ENCODE data around the gene NR1H4. TPM values are rescaled to one million over a fixed set of nuclear protein-coding genes. Genes with fewer than 3 reads are reported as not detected.

The NR1H4 gene
- total and polyA plus RNA-seq, 2 experiments from 2014 or later, result not detected

DNA sequence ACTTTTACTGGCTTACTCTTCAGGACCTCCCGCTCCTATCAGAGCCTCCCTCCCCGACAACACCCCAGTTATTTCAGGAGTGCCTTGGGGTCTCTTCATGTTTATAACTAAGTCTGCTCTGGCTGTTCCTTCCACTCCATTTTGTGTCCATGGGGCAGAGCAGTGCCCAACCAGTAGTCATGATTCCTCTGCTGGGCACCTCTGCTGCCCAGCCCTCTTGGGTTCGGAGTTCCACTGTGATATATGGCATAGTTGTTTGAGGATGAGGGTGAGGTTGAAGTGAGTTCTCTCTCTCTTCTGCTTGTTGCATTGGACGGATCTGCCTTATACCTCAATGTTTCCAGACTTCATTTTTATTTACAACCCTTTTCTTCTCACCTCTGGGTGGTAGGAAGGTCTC is 17.4 kb downstream of the NR1H4 start:
- no peak for TF ChIP-seq JUNB (IDR thresholded peaks at IDR 0.05; ENCODE audit: unreplicated experiment)
- no peak for TF ChIP-seq STAT1 (IDR thresholded peaks at IDR 0.05; ENCODE audit: unreplicated experiment)
- TF ChIP-seq, protein P1, sequence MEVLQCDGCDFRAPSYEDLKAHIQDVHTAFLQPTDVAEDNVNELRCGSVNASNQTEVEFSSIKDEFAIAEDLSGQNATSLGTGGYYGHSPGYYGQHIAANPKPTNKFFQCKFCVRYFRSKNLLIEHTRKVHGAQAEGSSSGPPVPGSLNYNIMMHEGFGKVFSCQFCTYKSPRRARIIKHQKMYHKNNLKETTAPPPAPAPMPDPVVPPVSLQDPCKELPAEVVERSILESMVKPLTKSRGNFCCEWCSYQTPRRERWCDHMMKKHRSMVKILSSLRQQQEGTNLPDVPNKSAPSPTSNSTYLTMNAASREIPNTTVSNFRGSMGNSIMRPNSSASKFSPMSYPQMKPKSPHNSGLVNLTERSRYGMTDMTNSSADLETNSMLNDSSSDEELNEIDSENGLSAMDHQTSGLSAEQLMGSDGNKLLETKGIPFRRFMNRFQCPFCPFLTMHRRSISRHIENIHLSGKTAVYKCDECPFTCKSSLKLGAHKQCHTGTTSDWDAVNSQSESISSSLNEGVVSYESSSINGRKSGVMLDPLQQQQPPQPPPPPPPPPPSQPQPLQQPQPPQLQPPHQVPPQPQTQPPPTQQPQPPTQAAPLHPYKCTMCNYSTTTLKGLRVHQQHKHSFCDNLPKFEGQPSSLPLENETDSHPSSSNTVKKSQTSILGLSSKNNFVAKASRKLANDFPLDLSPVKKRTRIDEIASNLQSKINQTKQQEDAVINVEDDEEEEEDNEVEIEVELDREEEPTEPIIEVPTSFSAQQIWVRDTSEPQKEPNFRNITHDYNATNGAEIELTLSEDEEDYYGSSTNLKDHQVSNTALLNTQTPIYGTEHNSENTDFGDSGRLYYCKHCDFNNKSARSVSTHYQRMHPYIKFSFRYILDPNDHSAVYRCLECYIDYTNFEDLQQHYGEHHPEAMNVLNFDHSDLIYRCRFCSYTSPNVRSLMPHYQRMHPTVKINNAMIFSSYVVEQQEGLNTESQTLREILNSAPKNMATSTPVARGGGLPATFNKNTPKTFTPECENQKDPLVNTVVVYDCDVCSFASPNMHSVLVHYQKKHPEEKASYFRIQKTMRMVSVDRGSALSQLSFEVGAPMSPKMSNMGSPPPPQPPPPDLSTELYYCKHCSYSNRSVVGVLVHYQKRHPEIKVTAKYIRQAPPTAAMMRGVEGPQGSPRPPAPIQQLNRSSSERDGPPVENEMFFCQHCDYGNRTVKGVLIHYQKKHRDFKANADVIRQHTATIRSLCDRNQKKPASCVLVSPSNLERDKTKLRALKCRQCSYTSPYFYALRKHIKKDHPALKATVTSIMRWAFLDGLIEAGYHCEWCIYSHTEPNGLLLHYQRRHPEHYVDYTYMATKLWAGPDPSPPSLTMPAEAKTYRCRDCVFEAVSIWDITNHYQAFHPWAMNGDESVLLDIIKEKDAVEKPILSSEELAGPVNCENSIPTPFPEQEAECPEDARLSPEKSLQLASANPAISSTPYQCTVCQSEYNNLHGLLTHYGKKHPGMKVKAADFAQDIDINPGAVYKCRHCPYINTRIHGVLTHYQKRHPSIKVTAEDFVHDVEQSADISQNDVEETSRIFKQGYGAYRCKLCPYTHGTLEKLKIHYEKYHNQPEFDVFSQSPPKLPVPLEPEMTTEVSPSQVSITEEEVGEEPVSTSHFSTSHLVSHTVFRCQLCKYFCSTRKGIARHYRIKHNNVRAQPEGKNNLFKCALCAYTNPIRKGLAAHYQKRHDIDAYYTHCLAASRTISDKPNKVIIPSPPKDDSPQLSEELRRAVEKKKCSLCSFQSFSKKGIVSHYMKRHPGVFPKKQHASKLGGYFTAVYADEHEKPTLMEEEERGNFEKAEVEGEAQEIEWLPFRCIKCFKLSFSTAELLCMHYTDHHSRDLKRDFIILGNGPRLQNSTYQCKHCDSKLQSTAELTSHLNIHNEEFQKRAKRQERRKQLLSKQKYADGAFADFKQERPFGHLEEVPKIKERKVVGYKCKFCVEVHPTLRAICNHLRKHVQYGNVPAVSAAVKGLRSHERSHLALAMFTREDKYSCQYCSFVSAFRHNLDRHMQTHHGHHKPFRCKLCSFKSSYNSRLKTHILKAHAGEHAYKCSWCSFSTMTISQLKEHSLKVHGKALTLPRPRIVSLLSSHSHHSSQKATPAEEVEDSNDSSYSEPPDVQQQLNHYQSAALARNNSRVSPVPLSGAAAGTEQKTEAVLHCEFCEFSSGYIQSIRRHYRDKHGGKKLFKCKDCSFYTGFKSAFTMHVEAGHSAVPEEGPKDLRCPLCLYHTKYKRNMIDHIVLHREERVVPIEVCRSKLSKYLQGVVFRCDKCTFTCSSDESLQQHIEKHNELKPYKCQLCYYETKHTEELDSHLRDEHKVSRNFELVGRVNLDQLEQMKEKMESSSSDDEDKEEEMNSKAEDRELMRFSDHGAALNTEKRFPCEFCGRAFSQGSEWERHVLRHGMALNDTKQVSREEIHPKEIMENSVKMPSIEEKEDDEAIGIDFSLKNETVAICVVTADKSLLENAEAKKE (CRISPR knock-in tag; IDR thresholded peaks at IDR 0.05), result no peak
- TF ChIP-seq ZNF114 (CRISPR knock-in tag; IDR thresholded peaks at IDR 0.05), result no peak
- ATAC-seq, result no peak
- Histone ChIP-seq H3K4me3 (no peak overlapping the region), H2AFZ (no peak overlapping the region), H3K79me2 (replicated peaks; ENCODE audit: insufficient read depth) (no peaks in the 10 kb centered on the region), H3K9me2 (ENCODE audit: insufficient read depth) (no peaks in the 10 kb centered on the region), H3K4me1 (ENCODE audit: insufficient read depth) (no peaks in the 10 kb centered on the region), H3F3A (replicated peaks; ENCODE audit: low read depth) (no peaks in the 10 kb centered on the region), H3K27me3 (ENCODE audit: insufficient read depth) (no peaks in the 10 kb centered on the region), H4K20me1 (replicated peaks; ENCODE audit: insufficient read depth) (0 out of 2 replicates have a peak, but pooled peaks cover 3% of the 10 kb centered on the region), H3K36me3 (ENCODE audit: insufficient read depth) (no peaks in the 10 kb centered on the region), H3K27ac (ENCODE audit: low read depth) (no peak overlapping the region), H3K4me2 (no peak overlapping the region)
- H3K27ac Mint-ChIP-seq, result no peak overlapping the region
- no peaks in the 10 kb centered on the region for H3K9me3 Mint-ChIP-seq
- H3K4me1 Mint-ChIP-seq, result peaks cover 7% of the 10 kb centered on the region
- H3K36me3 Mint-ChIP-seq (ENCODE audit: low read depth), result no peaks in the 10 kb centered on the region
- H3K4me3 Mint-ChIP-seq, result no peak overlapping the region
- H3K27me3 Mint-ChIP-seq (ENCODE audit: insufficient read depth, low read depth, poor library complexity), result no peaks in the 10 kb centered on the region
- DNase-seq (ENCODE audit: low spot score), result no peak

DNA sequence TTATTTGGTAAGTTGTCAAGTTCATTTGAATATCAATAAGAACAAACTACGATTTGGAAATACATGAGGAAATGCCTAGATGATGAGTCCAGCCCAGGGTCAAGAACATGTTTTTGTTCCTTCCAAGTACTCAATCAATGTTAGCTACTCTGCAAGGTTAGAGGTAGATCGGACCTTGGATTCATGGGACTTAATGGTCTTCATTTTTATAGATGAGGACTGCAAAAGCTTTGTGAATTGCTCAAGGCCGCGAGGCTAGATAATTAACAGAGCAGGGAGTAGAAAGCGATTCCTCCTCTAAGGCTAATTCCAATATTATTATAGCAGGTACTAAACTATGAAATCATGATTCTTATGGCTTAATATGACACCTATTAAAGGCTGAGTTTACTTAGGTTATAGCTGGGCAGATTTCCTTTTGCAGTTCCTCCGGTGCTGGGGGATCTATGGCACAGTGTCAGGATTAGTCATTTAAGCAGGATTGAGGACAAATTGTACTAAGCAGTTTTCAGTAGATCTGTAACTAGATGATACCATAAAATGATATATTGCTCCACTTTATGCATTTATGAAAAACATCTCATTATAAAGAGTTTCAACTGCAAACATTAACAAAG is 19.8 kb downstream of the NR1H4 start:
- H3K4me3 Mint-ChIP-seq, result no peak overlapping the region
- no peaks in the 10 kb centered on the region for H3K36me3 Mint-ChIP-seq (ENCODE audit: low read depth)
- no peaks in the 10 kb centered on the region for H3K4me1 ChIP-seq (ENCODE audit: insufficient read depth)
- no peak overlapping the region for H3K27ac ChIP-seq (ENCODE audit: low read depth)
- no peaks in the 10 kb centered on the region for H3K27me3 Mint-ChIP-seq (ENCODE audit: insufficient read depth, low read depth, poor library complexity)
- no peaks in the 10 kb centered on the region for H3K9me3 Mint-ChIP-seq
- H3K4me1 Mint-ChIP-seq, result peaks cover 7% of the 10 kb centered on the region
- H3K27ac Mint-ChIP-seq, result no peak overlapping the region
- 0 out of 2 replicates have a peak, but pooled peaks cover 3% of the 10 kb centered on the region for H4K20me1 ChIP-seq (replicated peaks; ENCODE audit: insufficient read depth)
- no peak overlapping the region for H3K4me3 ChIP-seq
- no peaks in the 10 kb centered on the region for H3K27me3 ChIP-seq (ENCODE audit: insufficient read depth)
- H3F3A ChIP-seq (replicated peaks; ENCODE audit: low read depth), result no peaks in the 10 kb centered on the region
- no peak overlapping the region for H3K4me2 ChIP-seq
- DNase-seq (ENCODE audit: low spot score) (no peak), ATAC-seq (no peak)
- no peaks in the 10 kb centered on the region; the same call in 1 of the 2 replicates for H3K9me2 ChIP-seq (ENCODE audit: insufficient read depth)
- no peak overlapping the region for H2AFZ ChIP-seq
- H3K79me2 ChIP-seq (replicated peaks; ENCODE audit: insufficient read depth), result no peaks in the 10 kb centered on the region
- H3K36me3 ChIP-seq (ENCODE audit: insufficient read depth), result no peaks in the 10 kb centered on the region
- TF ChIP-seq POLR2AphosphoS5 (IDR thresholded peaks at IDR 0.05; ENCODE audit: low read depth) (no peak), ZNF331 (CRISPR knock-in tag; IDR thresholded peaks at IDR 0.05; ENCODE audit: low read depth) (no peak), ZNF114 (CRISPR knock-in tag; IDR thresholded peaks at IDR 0.05) (no peak), NANOG (IDR thresholded peaks at IDR 0.05; ENCODE audit: borderline replicate concordance) (no peak), STAT1 (IDR thresholded peaks at IDR 0.05; ENCODE audit: unreplicated experiment) (no peak), CREB1 (CRISPR knock-in tag; IDR thresholded peaks at IDR 0.05; ENCODE audit: low read depth) (no peak), JUNB (IDR thresholded peaks at IDR 0.05; ENCODE audit: unreplicated experiment) (no peak)
- TF ChIP-seq, protein P2, sequence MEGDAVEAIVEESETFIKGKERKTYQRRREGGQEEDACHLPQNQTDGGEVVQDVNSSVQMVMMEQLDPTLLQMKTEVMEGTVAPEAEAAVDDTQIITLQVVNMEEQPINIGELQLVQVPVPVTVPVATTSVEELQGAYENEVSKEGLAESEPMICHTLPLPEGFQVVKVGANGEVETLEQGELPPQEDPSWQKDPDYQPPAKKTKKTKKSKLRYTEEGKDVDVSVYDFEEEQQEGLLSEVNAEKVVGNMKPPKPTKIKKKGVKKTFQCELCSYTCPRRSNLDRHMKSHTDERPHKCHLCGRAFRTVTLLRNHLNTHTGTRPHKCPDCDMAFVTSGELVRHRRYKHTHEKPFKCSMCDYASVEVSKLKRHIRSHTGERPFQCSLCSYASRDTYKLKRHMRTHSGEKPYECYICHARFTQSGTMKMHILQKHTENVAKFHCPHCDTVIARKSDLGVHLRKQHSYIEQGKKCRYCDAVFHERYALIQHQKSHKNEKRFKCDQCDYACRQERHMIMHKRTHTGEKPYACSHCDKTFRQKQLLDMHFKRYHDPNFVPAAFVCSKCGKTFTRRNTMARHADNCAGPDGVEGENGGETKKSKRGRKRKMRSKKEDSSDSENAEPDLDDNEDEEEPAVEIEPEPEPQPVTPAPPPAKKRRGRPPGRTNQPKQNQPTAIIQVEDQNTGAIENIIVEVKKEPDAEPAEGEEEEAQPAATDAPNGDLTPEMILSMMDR (conservative IDR thresholded peaks at IDR 0.05; ENCODE audit: low read depth in 2 of 2), result no peak
- TF ChIP-seq, protein P3, sequence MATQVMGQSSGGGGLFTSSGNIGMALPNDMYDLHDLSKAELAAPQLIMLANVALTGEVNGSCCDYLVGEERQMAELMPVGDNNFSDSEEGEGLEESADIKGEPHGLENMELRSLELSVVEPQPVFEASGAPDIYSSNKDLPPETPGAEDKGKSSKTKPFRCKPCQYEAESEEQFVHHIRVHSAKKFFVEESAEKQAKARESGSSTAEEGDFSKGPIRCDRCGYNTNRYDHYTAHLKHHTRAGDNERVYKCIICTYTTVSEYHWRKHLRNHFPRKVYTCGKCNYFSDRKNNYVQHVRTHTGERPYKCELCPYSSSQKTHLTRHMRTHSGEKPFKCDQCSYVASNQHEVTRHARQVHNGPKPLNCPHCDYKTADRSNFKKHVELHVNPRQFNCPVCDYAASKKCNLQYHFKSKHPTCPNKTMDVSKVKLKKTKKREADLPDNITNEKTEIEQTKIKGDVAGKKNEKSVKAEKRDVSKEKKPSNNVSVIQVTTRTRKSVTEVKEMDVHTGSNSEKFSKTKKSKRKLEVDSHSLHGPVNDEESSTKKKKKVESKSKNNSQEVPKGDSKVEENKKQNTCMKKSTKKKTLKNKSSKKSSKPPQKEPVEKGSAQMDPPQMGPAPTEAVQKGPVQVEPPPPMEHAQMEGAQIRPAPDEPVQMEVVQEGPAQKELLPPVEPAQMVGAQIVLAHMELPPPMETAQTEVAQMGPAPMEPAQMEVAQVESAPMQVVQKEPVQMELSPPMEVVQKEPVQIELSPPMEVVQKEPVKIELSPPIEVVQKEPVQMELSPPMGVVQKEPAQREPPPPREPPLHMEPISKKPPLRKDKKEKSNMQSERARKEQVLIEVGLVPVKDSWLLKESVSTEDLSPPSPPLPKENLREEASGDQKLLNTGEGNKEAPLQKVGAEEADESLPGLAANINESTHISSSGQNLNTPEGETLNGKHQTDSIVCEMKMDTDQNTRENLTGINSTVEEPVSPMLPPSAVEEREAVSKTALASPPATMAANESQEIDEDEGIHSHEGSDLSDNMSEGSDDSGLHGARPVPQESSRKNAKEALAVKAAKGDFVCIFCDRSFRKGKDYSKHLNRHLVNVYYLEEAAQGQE (IDR thresholded peaks at IDR 0.05; ENCODE audit: unreplicated experiment), result no peak
